GM23338 (cell line): ENCODE measurements around the gene BOK. TPM values are rescaled to one million over a fixed set of nuclear protein-coding genes. Genes with fewer than 3 reads are reported as not detected.
A peak's percentile ranks its signal among the peaks of the same experiment; 100 is the strongest.

Experiments used
- ATAC-seq: fragments of 200-7000 bp; cut with Tn5 transposase; 3 replicates; pipeline ENCODE4 v1.9.1; 2020
- DNase-seq: peaks from one replicate; pipeline ENCODE4 v3.0.0-alpha.2; 2015; ENCODE audit warnings: low spot score
- H2AFZ ChIP-seq: fragments of 200-600 bp; sonication (generic); 2 replicates; pipeline ENCODE4 v1.8.0; 2016; ENCODE audit warnings: antibody characterized with exemption, mild to moderate bottlenecking, moderate library complexity
- H3F3A ChIP-seq: fragments of 200-600 bp; sonication (generic); replicated peaks from 2 replicates; pipeline ENCODE4 v1.8.0; 2017; ENCODE audit warnings: antibody characterized with exemption, mixed run types, low read depth
- H3K27ac ChIP-seq: fragments of 200-600 bp; sonication (generic); 2 replicates; pipeline ENCODE4 v1.6.1; 2016; ENCODE audit warnings: low read depth
- H3K27me3 ChIP-seq: fragments of 200-600 bp; sonication (generic); 2 replicates; pipeline ENCODE4 v1.8.0; 2016; ENCODE audit warnings: mild to moderate bottlenecking, mixed run types, moderate library complexity; ENCODE audit not compliant: insufficient read depth
- H3K36me3 ChIP-seq: fragments of 200-600 bp; sonication (generic); 2 replicates; pipeline ENCODE4 v1.8.0; 2016; ENCODE audit warnings: mild to moderate bottlenecking; ENCODE audit not compliant: insufficient read depth
- H3K4me1 ChIP-seq: fragments of 200-600 bp; sonication (generic); 2 replicates; pipeline ENCODE4 v1.8.0; 2016; ENCODE audit warnings: mild to moderate bottlenecking, moderate library complexity; ENCODE audit not compliant: insufficient read depth
- H3K4me2 ChIP-seq: fragments of 200-600 bp; sonication (generic); 2 replicates; pipeline ENCODE4 v1.7.1; 2017; ENCODE audit warnings: mixed run types
- H3K4me3 ChIP-seq: fragments of 200-600 bp; sonication (generic); 2 replicates; pipeline ENCODE4 v1.6.1; 2016; ENCODE audit warnings: mixed run types
- H3K79me2 ChIP-seq: fragments of 200-600 bp; sonication (generic); replicated peaks from 2 replicates; pipeline ENCODE4 v1.8.0; 2017; ENCODE audit warnings: mild to moderate bottlenecking; ENCODE audit not compliant: insufficient read depth
- H3K9me2 ChIP-seq: fragments of 200-600 bp; sonication (generic); 2 replicates; pipeline ENCODE4 v1.8.0; 2017; ENCODE audit not compliant: insufficient read depth
- H4K20me1 ChIP-seq: fragments of 200-600 bp; sonication (generic); replicated peaks from 2 replicates; pipeline ENCODE4 v1.8.0; 2017; ENCODE audit warnings: mild to moderate bottlenecking; ENCODE audit not compliant: insufficient read depth
- H3K27ac Mint-ChIP-seq: 2 replicates; pipeline ENCODE4 v1.8.0; 2020; ENCODE audit warnings: inconsistent platforms, mild to moderate bottlenecking, moderate library complexity, mixed read lengths
- H3K27me3 Mint-ChIP-seq: 3 replicates; pipeline ENCODE4 v1.8.0; 2022; ENCODE audit warnings: low read depth, mild to moderate bottlenecking, moderate library complexity, mixed read lengths, inconsistent platforms; ENCODE audit not compliant: insufficient read depth, poor library complexity
- H3K36me3 Mint-ChIP-seq: 3 replicates; pipeline ENCODE4 v1.8.0; 2021; ENCODE audit warnings: low read depth, mild to moderate bottlenecking, inconsistent platforms, moderate library complexity, mixed read lengths
- H3K4me1 Mint-ChIP-seq: 3 replicates; pipeline ENCODE4 v1.8.0; 2020; ENCODE audit warnings: mild to moderate bottlenecking, inconsistent platforms, mixed read lengths
- H3K4me3 Mint-ChIP-seq: 3 replicates; pipeline ENCODE4 v1.8.0; 2021; ENCODE audit warnings: moderate library complexity, mild to moderate bottlenecking, inconsistent platforms, mixed read lengths
- H3K9me3 Mint-ChIP-seq: 3 replicates; pipeline ENCODE4 v1.8.0; 2020; ENCODE audit warnings: moderate library complexity, mild to moderate bottlenecking, inconsistent platforms, mixed read lengths
- EZH2phosphoT487 ChIP-seq: fragments of 200-600 bp; sonication (generic); IDR thresholded peaks from one replicate; pipeline ENCODE4 v1.8.1; 2018; ENCODE audit warnings: antibody characterized with exemption; ENCODE audit not compliant: unreplicated experiment
- JUNB ChIP-seq: IDR thresholded peaks from one replicate; pipeline ENCODE4 v1.6.1; 2016; ENCODE audit warnings: antibody characterized with exemption; ENCODE audit not compliant: unreplicated experiment
- POLR2AphosphoS5 ChIP-seq: IDR thresholded peaks from 2 replicates; pipeline ENCODE4 v1.6.1; 2016; ENCODE audit warnings: antibody characterized with exemption, low read depth
- REST ChIP-seq: IDR thresholded peaks from one replicate; pipeline ENCODE4 v1.6.1; 2018; ENCODE audit warnings: antibody characterized with exemption; ENCODE audit not compliant: unreplicated experiment
- STAT1 ChIP-seq: IDR thresholded peaks from one replicate; pipeline ENCODE4 v1.6.1; 2016; ENCODE audit warnings: antibody characterized with exemption; ENCODE audit not compliant: unreplicated experiment
- ZNF114 ChIP-seq: fragments of 250-450 bp; sonication (Bioruptor Pico); IDR thresholded peaks from 2 replicates; pipeline ENCODE4 v1.5.0; 2020; ENCODE audit warnings: mild to moderate bottlenecking, moderate library complexity
- ZNF331 ChIP-seq: fragments of 250-450 bp; sonication (Bioruptor Pico); IDR thresholded peaks from 2 replicates; pipeline ENCODE4 v1.5.0; 2020; ENCODE audit warnings: low read depth, mild to moderate bottlenecking, moderate library complexity
- polyA plus RNA-seq: library from polyadenylated mRNA; unstranded; fragments of >200 nt; fragmentation: Nextera tagmentation; extraction: Ambion mirVana; gene quantifications from 2 replicates; pipeline ENCODE4 v1.2.1, GENCODE V29; 2016
- total RNA-seq: library from RNA; depleted of rRNA; stranded (reverse); fragments of >200 nt; shearing (Covaris generic); gene quantifications from 2 replicates; pipeline ENCODE4 v1.2.3, GENCODE V29; 2014

Gene BOK
- total and polyA plus RNA-seq, 2 experiments from 2014 or later, result 13.5 to 36.7 TPM

- no peak overlapping the region for H3K4me3 Mint-ChIP-seq
- no peak overlapping the region for H3K27ac Mint-ChIP-seq
- H2AFZ ChIP-seq, result no peak overlapping the region
- no peaks in the 10 kb centered on the region for H3K9me3 Mint-ChIP-seq
- TF ChIP-seq REST (no peak), ZNF331 (CRISPR knock-in tag) (no peak), EZH2phosphoT487 (no peak), STAT1 (no peak)
- H3K36me3 ChIP-seq, result no peaks in the 10 kb centered on the region
- no peak overlapping the region for H3K4me2 ChIP-seq
- H3K79me2 ChIP-seq, result no peaks in the 10 kb centered on the region
- H3K27me3 Mint-ChIP-seq, result peaks cover 18% of the 10 kb centered on the region
- H3K36me3 Mint-ChIP-seq, result no peaks in the 10 kb centered on the region; the same call in 2 of the 3 replicates
- DNase-seq (no peak), ATAC-seq (no peak)
- no peaks in the 10 kb centered on the region for H3K9me2 ChIP-seq
- peaks cover 7% of the 10 kb centered on the region for H3K27me3 ChIP-seq
- H3F3A ChIP-seq, result no peaks in the 10 kb centered on the region; the same call in 1 of the 2 replicates
- H3K4me1 Mint-ChIP-seq, result peaks cover 11% of the 10 kb centered on the region; the same call in 2 of the 3 replicates
- H3K4me3 ChIP-seq, result no peak overlapping the region
- H3K27ac ChIP-seq, result no peak overlapping the region
- H3K4me1 ChIP-seq, result peaks cover 5% of the 10 kb centered on the region; the same call in 1 of the 2 replicates
- H4K20me1 ChIP-seq, result no peaks in the 10 kb centered on the region
These were observed 22.5 kb upstream of the BOK start for GRCh38 chr2:241535871-241536655.

GRCh38 chr2:241538838-241539615 is 19.5 kb upstream of the BOK start:
- Histone ChIP-seq H3K4me1 (peaks cover 5% of the 10 kb centered on the region; the same call in 1 of the 2 replicates), H3K36me3 (no peaks in the 10 kb centered on the region), H4K20me1 (no peaks in the 10 kb centered on the region), H3K4me2 (no peak overlapping the region), H2AFZ (0 out of 2 replicates have a peak overlapping the region, but pooled peaks have one; percentile 63), H3F3A (no peaks in the 10 kb centered on the region; the same call in 1 of the 2 replicates), H3K9me2 (no peaks in the 10 kb centered on the region), H3K27me3 (peaks cover 35% of the 10 kb centered on the region), H3K27ac (no peak overlapping the region), H3K4me3 (no peak overlapping the region), H3K79me2 (no peaks in the 10 kb centered on the region)
- Mint-ChIP-seq H3K4me1 (peaks cover 11% of the 10 kb centered on the region; the same call in 2 of the 3 replicates), H3K27me3 (peaks cover 40% of the 10 kb centered on the region), H3K27ac (no peak overlapping the region), H3K9me3 (no peaks in the 10 kb centered on the region), H3K36me3 (no peaks in the 10 kb centered on the region; the same call in 2 of the 3 replicates), H3K4me3 (no peak overlapping the region)
- DNase-seq (no peak), ATAC-seq (no peak)
- TF ChIP-seq JUNB (no peak), EZH2phosphoT487 (no peak), ZNF114 (CRISPR knock-in tag) (no peak), STAT1 (no peak), REST (no peak), POLR2AphosphoS5 (no peak)
